Left ventricle myocardium inferior (tissue), 1 donor: Measurements from ENCODE around the gene TSEN54. TPM values are rescaled to one million over a fixed set of nuclear protein-coding genes. Genes with fewer than 3 reads are reported as not detected.

Experiments used
- DNase-seq: peaks from one replicate; pipeline ENCODE4 v3.0.0-alpha.2; 2020
- H3K27ac ChIP-seq: fragments of 200-600 bp; replicated peaks from 2 replicates; pipeline ENCODE4 v1.8.0; 2021
- H3K27me3 ChIP-seq: fragments of 200-600 bp; 2 replicates; pipeline ENCODE4 v1.8.0; 2021; ENCODE audit warnings: low read depth
- H3K36me3 ChIP-seq: fragments of 200-600 bp; 2 replicates; pipeline ENCODE4 v1.8.0; 2021
- H3K4me1 ChIP-seq: fragments of 200-600 bp; 2 replicates; pipeline ENCODE4 v1.8.0; 2021
- H3K4me3 ChIP-seq: fragments of 200-600 bp; 2 replicates; pipeline ENCODE4 v1.8.0; 2021; ENCODE audit warnings: mild to moderate bottlenecking, moderate library complexity
- H3K9me3 ChIP-seq: fragments of 200-600 bp; replicated peaks from 2 replicates; pipeline ENCODE4 v1.8.0; 2021
- intact Hi-C: fragments of 100-400 bp; cut with micrococcal nuclease; formaldehyde crosslinking; loops from one replicate; pipeline ENCODE4 v1.11.0; 2022
- microRNA-seq: library from miRNA; unstranded; fragments of <30 nt; microRNA quantifications from one replicate; pipeline ENCODE4 v1.2.0, GENCODE V29; 2020
- total RNA-seq: library from RNA; stranded (reverse); fragmentation: NEBNext Ultra II Directional; extraction: Animal tissue kit (Norgen Biotek cat#: 25700); gene quantifications from one replicate; pipeline ENCODE4 v1.2.1, GENCODE V29; 2021
- TF ChIP-seq, protein P1 (sequence below): fragments of 200-600 bp; IDR thresholded peaks from 2 replicates; pipeline ENCODE4 v1.8.0; 2021; ENCODE audit warnings: antibody characterized with exemption, mild to moderate bottlenecking, borderline replicate concordance
- donor health status: DM: no; HTN: yes; CAD: no; lungs with severe emphysema.

Gene TSEN54
- total RNA-seq, 1 donor from 2014 or later: 6.8 TPM

DNA sequence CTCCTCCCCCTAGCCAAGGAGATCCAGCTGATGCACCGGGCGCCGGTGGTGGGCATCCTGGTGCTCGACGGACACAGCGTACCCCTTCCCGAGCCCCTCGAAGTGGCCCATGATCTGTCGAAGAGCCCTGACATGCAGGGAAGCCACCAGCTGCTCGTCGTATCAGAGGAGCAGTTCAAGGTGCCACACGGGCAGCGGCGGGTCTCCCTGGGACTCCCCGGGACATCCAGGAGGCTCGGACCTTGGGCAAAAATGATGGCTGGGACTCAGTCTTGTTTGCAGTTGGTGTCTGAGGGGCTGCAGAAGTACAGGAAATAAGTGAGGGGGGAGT, 55.5 kb downstream of the TSEN54 start:
- Histone ChIP-seq H3K9me3 (no peaks in the 10 kb centered on the region), H3K4me3 (no peak overlapping the region), H3K27ac (no peak overlapping the region), H3K27me3 (no peaks in the 10 kb centered on the region), H3K4me1 (no peaks in the 10 kb centered on the region), H3K36me3 (no peaks in the 10 kb centered on the region)
- no peak for DNase-seq
- intact Hi-C loops: no loop called here
- TF ChIP-seq, protein P1, sequence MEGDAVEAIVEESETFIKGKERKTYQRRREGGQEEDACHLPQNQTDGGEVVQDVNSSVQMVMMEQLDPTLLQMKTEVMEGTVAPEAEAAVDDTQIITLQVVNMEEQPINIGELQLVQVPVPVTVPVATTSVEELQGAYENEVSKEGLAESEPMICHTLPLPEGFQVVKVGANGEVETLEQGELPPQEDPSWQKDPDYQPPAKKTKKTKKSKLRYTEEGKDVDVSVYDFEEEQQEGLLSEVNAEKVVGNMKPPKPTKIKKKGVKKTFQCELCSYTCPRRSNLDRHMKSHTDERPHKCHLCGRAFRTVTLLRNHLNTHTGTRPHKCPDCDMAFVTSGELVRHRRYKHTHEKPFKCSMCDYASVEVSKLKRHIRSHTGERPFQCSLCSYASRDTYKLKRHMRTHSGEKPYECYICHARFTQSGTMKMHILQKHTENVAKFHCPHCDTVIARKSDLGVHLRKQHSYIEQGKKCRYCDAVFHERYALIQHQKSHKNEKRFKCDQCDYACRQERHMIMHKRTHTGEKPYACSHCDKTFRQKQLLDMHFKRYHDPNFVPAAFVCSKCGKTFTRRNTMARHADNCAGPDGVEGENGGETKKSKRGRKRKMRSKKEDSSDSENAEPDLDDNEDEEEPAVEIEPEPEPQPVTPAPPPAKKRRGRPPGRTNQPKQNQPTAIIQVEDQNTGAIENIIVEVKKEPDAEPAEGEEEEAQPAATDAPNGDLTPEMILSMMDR: no peak

DNA sequence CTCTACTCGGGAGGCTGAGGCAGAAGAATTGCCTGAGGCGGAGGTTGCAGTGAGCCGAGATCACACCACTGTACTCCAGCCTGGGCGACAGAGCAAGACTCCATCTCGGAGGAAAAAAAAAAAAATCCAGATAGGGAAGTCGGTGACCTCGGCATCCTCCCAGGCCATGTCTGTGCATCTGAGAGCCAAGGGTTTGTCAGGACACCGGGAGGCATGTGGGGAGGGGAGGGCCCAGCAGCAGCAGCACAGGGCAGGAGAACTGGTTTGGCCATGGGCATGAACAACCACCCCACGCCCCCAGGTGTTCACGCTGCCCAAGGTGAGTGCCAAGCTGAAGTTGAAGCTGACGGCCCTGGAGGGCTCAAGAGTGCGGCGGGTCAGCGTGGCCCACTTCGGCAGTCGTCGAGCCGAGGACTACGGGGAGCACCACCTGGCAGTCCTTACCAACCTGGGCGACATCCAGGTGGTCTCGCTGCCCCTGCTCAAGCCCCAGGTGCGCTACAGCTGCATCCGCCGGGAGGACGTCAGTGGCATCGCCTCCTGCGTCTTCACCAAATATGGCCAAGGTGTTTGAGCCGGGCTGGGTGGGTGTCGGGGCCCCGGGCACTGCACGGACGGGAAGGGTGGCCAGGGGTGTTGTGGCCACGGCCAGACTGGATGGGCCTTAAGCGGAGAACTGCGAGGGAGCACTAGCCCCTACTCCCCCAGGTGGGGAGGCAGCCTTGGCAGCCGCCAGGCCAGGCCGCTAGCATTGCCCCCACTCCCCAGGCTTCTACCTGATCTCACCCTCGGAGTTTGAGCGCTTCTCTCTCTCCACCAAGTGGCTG, 56.6 kb downstream of the TSEN54 start:
- H3K9me3 ChIP-seq: no peaks in the 10 kb centered on the region
- no peaks in the 10 kb centered on the region for H3K27me3 ChIP-seq
- no peaks in the 10 kb centered on the region for H3K4me1 ChIP-seq
- no peak for DNase-seq
- no peak overlapping the region for H3K27ac ChIP-seq
- no peaks in the 10 kb centered on the region for H3K36me3 ChIP-seq
- intact Hi-C loops: no loop called here
- TF ChIP-seq, protein P1: no peak
- no peak overlapping the region for H3K4me3 ChIP-seq

DNA sequence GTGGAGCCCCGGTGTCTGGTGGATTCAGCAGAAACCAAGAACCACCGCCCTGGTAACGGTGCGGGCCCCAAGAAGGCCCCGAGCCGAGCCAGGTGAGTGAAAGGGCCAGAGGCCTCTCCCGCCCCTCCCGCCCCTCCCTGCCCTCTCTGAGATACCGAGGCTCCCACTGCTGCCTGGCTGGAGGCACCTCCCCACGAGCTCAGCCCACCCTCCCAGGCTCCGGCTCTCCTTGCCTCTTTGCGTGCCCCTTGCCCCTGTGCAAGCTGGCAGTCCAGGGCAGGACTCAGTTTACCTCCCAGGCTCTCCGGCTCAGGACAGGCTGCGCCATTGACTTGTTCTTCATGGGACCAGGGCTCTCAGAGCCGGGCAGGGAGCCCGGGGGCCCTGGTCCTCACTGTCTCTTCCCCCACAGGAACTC, 57.2 kb downstream of the TSEN54 start:
- no peak for DNase-seq
- no peaks in the 10 kb centered on the region for H3K36me3 ChIP-seq
- no peak overlapping the region for H3K4me3 ChIP-seq
- no peaks in the 10 kb centered on the region for H3K9me3 ChIP-seq
- peaks cover 2% of the 10 kb centered on the region for H3K4me1 ChIP-seq
- intact Hi-C loops: no loop called here
- no peaks in the 10 kb centered on the region for H3K27me3 ChIP-seq
- TF ChIP-seq, protein P1: no peak
- H3K27ac ChIP-seq: no peak overlapping the region

DNA sequence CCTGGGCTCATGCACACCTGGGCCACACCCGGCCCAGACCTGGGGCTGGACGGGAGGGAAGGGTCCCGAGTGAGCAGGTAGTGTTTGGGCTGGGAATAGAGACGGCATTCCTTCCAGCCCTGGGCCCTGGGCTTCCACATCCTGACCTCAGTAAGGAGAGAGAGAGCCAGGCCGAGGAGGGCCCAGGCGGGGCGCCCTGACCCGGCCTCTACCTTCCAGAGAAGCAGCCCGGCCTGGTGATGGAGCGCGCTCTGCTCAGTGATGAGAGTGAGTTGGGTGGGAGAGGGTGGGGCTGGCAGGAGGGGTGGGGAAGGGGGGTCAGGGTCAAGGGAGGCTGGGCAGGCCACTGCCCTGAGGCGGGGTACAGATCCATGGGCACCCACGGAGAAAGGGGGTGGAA, 57.7 kb downstream of the TSEN54 start:
- H3K27ac ChIP-seq: no peak overlapping the region
- H3K27me3 ChIP-seq: no peaks in the 10 kb centered on the region
- H3K4me1 ChIP-seq: peaks cover 7% of the 10 kb centered on the region
- no peak overlapping the region for H3K4me3 ChIP-seq
- H3K9me3 ChIP-seq: no peaks in the 10 kb centered on the region
- H3K36me3 ChIP-seq: no peaks in the 10 kb centered on the region
- TF ChIP-seq, protein P1: no peak
- no peak for DNase-seq
- intact Hi-C loops: no loop called here

Small RNA genes within 50 kb of the gene (microRNA-seq; reads per million reads assigned to microRNA genes)
- not detected for gene MIR6785

Other genes starting within 250 kb of the TSEN54 start
- gene MIF4GD, start 245.3 kb upstream of the TSEN54 start, total RNA-seq: 11.9 TPM
- 16.0 TPM for gene SLC25A19, start 227.1 kb upstream of the TSEN54 start, total RNA-seq
- 42.2 TPM for gene GRB2, start 110.8 kb upstream of the TSEN54 start, total RNA-seq
- 38.8 TPM for gene TMEM94, start 59.9 kb upstream of the TSEN54 start, total RNA-seq
- gene CASKIN2, start 991 bp upstream of the TSEN54 start, total RNA-seq: 34.3 TPM
- gene LLGL2, start 9.2 kb downstream of the TSEN54 start, total RNA-seq: 2.0 TPM
- 43.0 TPM for gene MYO15B, start 71.3 kb downstream of the TSEN54 start, total RNA-seq
- gene SMIM5, start 116.9 kb downstream of the TSEN54 start, total RNA-seq: 14.0 TPM
- 17.3 TPM for gene RECQL5, start 150.6 kb downstream of the TSEN54 start, total RNA-seq
- 47.2 TPM for gene SAP30BP, start 150.8 kb downstream of the TSEN54 start, total RNA-seq
- gene ITGB4, start 204.9 kb downstream of the TSEN54 start, total RNA-seq: 10.6 TPM
- 19.1 TPM for gene GALK1, start 248.7 kb downstream of the TSEN54 start, total RNA-seq